ENCODE results near the gene IGFALS. TPM values are rescaled to one million over a fixed set of nuclear protein-coding genes. Genes with fewer than 3 reads are reported as not detected.

IGFALS gene
- total RNA-seq, 3 donors from 2014 or later, result 0.32 to 0.44 (median 0.33) TPM

- intact Hi-C loops (cut with DNase I; ENCODE audit: low total_unique reads), result no loop called here
- Histone ChIP-seq H3K27ac (peak within 1 kb of the TSS; percentile 85 to 94), H3K4me3 (peak within 1 kb of the TSS; percentile 91 to 97 (median 94)), H3K9me3 (no peaks in the 10 kb centered on the region), H3K4me1 (peaks cover 16 to 25% of the 10 kb centered on the region in 2 donors), H3K27me3 (no peaks in the 10 kb centered on the region), H3K36me3 (peaks cover 5% of the 10 kb centered on the region)
- no peak for DNase-seq (ENCODE audit: low spot score in 2 of 2)
- TF ChIP-seq POLR2A (IDR thresholded peaks at IDR 0.05) (no peak), CTCF (IDR thresholded peaks at IDR 0.05) (no peak), POLR2AphosphoS5 (IDR thresholded peaks at IDR 0.05) (no peak)
Measured at GRCh38 chr16:1772362-1772907, 21.1 kb downstream of the IGFALS start, which contains the start of gene EME2. EME2 (plus strand) TSS chr16:1772810; CDS start chr16:1773228, 418 bp downstream.

- no peak for DNase-seq (ENCODE audit: low spot score in 2 of 2)
- no peaks in the 10 kb centered on the region for H3K9me3 ChIP-seq
- intact Hi-C loops (cut with DNase I; ENCODE audit: low total_unique reads), result no loop called here
- peak overlapping the region; percentile 91 to 97 (median 94) for H3K4me3 ChIP-seq
- H3K27ac ChIP-seq, result peak overlapping the region; percentile 51 to 69
- peaks cover 16 to 25% of the 10 kb centered on the region in 2 donors for H3K4me1 ChIP-seq
- peaks cover 5% of the 10 kb centered on the region for H3K36me3 ChIP-seq
- no peaks in the 10 kb centered on the region for H3K27me3 ChIP-seq
- TF ChIP-seq POLR2AphosphoS5 (IDR thresholded peaks at IDR 0.05) (no peak), POLR2A (IDR thresholded peaks at IDR 0.05) (no peak), CTCF (IDR thresholded peaks at IDR 0.05) (no peak)
Measured at GRCh38 chr16:1771864-1772361, 21.6 kb downstream of the IGFALS start.

- intact Hi-C loops (cut with DNase I; ENCODE audit: low total_unique reads), result no loop called here
- Histone ChIP-seq H3K4me1 (peaks cover 16 to 25% of the 10 kb centered on the region in 2 donors), H3K27ac (peak within 1 kb of the TSS; percentile 51 to 69), H3K9me3 (no peaks in the 10 kb centered on the region), H3K36me3 (no peaks in the 10 kb centered on the region), H3K4me3 (peak within 1 kb of the TSS; percentile 91 to 97 (median 94)), H3K27me3 (no peaks in the 10 kb centered on the region)
- TF ChIP-seq POLR2A (IDR thresholded peaks at IDR 0.05) (no peak), CTCF (IDR thresholded peaks at IDR 0.05) (no peak), POLR2AphosphoS5 (IDR thresholded peaks at IDR 0.05) (no peak)
- DNase-seq (ENCODE audit: low spot score in 2 of 2), result peak; percentile 65 to 79
Measured at GRCh38 chr16:1771188-1771863, 22.2 kb downstream of the IGFALS start, which contains the start of gene NME3. NME3 (minus strand) TSS chr16:1771543; CDS start chr16:1771534, 9 bp downstream.

- H3K27me3 ChIP-seq, result no peaks in the 10 kb centered on the region
- intact Hi-C loops (cut with DNase I; ENCODE audit: low total_unique reads), result no loop called here
- TF ChIP-seq CTCF (IDR thresholded peaks at IDR 0.05) (peak in 1 of 3 donors; percentile 8), POLR2AphosphoS5 (IDR thresholded peaks at IDR 0.05) (peak in 2 of 3 donors; percentile 35 to 41), POLR2A (IDR thresholded peaks at IDR 0.05) (no peak)
- H3K9me3 ChIP-seq, result no peaks in the 10 kb centered on the region
- H3K4me1 ChIP-seq, result peaks cover 16 to 25% of the 10 kb centered on the region in 2 donors
- H3K36me3 ChIP-seq, result no peaks in the 10 kb centered on the region
- H3K27ac ChIP-seq, result peak overlapping the region; percentile 51 to 69
- DNase-seq (ENCODE audit: low spot score in 2 of 2), result peak; percentile 56 to 67
- H3K4me3 ChIP-seq, result peak overlapping the region; percentile 91 to 97 (median 94)
Measured at GRCh38 chr16:1770328-1771187, 22.9 kb downstream of the IGFALS start.

Data from breast epithelium (tissue), 4 donors.